ENCODE data around the gene MAU2.
"Not testable (repeated sequence)": the region's sequence is repeated elsewhere in the genome, so short reads cannot be mapped to it uniquely, and the experiment has no call there.

The MAU2 gene

DNA sequence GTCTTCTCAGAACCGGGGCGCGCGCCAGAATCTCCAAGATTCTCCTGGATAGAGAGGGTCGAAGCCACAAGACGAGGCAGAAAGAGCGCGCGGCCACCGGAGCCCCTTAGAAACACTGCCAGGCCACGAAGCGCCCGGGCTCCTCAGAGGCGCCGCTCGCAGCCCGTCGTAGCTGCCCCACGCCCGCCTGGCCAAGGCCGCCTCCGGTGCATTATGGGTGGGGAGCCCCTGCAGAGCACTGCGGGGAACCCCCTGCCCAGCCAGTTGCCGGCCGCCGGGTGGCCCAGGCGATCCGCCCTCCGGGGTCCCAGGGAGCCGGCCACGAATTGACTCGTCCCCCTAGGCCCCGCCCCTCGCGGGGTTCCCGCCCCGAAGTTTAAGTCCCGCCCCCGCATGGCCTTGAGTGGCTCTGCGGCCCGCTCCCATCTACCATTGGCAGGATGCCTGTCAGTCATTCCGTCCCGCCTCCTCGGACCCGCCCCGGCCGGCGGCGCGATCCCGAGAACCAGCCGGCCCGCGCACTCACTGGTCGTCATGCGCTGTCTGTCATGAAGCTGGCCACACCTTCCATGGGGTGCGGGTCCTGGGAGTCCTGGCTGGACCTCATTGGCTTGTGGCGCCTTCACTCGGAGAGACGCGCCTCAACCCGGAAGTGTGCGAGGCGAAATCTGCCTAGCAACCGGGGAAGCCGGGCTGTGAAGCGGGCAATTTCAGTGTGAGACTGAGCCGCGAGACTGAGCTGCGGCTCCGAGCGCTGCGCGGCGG is 64.7 kb downstream of the MAU2 start:
- DNase-seq (ENCODE audit: low read depth), result peak; percentile 100

DNA sequence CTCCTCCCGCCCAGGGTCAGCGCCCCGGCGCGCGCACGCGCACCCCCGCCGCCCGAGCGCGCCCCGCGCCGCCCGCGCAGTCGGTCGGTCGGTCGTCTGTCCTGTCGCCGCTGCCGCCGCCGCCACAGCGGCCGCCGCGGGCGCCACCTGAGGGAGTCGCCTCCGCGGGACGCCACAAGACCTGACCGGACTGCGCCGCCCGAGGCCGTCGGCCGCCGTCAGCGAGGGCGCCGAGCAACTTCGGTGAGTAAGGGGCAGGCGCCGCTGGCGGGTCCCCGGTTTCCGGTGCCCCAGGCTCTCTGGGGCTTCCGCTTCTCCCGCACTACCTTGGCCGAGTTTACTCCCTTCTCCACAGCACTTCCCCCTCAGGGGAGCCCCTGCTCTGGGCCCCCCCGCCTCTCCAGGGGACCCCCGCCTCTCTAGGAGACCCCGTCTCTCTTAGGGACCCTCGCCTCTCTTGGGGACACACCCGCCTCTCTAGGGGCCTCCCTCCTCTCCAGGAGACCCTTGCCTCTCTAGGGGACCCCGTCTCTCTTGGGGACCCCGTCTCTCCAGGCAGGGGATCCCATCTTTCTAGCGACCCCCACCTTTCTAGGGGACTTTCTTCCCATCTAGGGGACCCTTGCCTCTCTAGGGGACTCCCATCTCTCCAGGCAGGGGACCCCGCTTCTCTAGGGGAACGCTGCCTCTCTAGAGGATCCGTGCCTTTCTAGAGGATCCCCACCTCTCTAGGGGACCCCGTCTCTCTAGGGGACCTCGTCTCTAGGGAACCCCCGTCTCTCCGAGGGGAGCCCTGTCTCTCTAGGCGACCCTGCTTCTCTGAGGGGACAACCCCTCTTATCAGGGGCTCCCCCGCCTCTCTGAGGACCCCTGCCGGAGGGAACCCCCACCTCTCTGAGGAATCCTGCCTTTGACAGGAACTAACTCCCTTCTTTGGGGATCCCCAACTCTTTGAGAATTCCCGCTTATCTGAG is 65.6 kb downstream of the MAU2 start:
- no peak for DNase-seq (ENCODE audit: low read depth)

DNA sequence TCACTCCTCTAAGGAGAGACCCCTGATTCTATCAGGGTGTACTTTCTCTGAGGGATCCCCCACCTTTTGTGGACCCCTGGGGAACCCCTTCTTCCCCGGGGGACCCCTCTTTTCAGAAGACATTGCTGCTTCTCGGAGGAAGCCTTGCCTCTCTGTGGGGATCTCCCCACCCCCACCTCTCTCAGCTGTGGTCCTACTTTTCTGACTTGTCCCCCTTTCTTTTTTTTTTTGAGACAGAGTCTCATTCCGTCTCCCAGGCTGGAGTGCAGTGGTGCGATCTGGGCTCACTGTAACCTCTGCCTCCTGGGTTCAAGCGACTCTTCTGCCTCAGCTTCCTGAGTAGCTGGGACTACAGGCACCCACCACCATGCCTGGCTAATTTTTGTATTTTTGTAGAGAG is 66.5 kb downstream of the MAU2 start:
- DNase-seq (ENCODE audit: low read depth), result no peak

DNA sequence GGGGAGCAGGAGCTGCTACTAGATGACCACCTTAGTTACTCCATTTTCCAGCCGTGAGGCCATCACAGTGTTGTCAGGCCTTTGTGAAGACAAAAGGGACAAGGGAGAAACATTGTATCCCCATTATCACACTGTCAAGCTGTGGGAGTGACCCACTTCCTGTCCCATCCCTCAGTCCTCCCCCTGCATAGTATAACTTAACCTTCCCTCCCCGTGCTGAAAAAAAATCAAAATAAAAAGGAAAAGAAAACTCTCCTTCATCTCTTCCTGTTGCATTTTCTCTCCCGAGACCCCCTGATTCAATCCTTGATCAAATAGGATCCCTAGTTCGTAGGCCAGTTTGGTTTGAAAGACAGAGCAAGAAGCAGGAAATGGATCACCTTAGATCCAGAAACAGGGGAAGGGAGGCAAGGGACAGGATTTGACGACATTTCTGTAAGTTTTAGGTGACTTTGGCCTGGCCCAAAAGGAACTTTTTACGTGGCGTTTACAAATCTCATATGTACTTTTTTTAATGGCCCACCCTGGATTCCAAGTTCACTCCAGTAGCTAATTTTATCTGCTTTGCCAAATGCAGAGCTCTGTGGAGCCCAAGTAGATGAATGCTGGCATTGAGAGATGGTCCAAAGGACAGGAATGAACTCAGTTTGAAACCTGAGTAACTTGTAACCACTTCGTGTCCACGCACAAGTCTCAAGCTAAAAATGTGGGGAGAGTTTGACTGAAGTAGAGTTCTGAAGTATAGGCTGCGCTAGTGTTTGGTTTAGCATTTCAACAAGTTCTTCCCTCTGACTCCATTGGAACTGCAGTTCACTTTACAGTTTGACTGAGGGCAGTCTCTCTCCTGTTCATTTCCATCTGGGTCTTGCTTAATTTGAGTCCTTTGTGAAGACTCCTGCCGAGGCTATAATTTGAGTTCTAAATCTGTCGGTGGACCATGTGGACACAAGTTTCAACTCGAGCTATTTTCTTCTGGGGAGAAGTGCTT is 68.2 kb downstream of the MAU2 start:
- no peak for DNase-seq (ENCODE audit: low read depth)

DNA sequence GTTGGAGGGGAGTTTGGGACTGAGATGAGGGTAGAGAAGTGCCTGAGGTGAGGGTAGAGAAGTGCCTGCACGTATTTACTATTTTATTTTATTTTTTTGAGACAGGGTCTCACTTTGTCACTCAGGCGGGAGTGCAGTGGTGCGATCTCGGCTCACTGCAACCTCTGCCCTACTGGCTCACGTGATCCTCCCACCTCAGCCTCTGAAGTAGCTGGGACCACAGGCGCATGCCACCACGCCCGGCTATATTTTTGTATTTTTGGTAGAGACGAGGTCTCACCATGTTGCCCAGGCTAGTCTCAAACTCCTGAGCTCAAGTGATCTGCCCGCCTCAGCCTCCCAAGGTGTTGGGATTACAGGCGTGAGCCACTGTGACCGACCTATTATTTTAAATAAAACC is 69.1 kb downstream of the MAU2 start:
- not testable (repeated sequence) for DNase-seq (ENCODE audit: low read depth)

DNA sequence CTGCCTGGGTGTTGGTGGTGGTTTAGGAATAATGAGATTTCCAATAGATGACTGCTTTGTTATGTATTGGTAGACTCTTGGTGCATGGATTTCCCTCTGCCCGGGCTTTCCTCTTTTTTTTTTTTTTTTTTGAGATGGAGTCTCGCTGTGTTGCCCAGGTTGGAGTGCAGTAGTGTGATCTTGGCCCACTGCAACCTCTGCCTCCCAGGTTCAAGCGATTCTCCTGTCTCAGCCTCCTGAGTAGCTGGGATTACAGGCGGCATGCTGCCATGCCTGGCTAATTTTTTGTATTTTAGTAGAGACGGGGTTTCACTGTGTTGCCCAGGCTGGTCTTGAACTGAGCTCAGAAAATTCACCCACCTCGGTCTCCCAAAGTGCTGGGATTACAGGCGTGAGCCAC is 73.7 kb downstream of the MAU2 start:
- not testable (repeated sequence) for DNase-seq (ENCODE audit: low read depth)

DNA sequence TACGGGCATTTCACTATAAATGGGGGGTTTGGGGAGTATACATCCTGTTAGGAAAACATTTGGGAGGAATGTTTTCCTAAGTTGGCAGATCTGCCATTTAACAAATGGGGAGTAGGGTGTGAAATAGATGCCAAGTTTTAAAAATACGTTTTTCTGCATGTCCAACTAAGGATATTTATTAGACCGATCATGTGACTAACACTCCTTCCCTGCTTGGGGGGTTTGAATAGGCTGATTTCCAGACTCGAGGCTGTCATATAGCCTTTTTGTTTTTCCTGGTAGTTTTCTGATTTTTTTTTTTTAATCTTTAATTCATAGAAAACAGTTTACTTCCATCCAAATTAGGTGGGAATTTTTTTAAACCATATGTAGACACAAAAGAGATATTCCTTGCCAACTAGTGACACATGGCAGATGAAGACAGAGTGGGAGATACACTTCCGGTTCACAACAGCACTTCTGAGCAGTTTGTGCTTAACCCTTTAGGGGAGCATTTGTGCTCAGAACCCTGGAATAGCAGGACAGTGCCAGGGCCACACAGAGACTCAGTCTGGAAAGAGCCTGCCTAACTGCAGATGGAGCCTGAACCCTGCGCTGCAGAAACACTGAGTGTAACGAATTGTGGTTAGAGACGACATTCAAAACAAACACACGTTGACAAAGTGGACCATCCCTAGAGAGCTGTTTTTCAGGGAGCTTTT is 79.3 kb downstream of the MAU2 start:
- no peak for DNase-seq (ENCODE audit: low read depth)

DNA sequence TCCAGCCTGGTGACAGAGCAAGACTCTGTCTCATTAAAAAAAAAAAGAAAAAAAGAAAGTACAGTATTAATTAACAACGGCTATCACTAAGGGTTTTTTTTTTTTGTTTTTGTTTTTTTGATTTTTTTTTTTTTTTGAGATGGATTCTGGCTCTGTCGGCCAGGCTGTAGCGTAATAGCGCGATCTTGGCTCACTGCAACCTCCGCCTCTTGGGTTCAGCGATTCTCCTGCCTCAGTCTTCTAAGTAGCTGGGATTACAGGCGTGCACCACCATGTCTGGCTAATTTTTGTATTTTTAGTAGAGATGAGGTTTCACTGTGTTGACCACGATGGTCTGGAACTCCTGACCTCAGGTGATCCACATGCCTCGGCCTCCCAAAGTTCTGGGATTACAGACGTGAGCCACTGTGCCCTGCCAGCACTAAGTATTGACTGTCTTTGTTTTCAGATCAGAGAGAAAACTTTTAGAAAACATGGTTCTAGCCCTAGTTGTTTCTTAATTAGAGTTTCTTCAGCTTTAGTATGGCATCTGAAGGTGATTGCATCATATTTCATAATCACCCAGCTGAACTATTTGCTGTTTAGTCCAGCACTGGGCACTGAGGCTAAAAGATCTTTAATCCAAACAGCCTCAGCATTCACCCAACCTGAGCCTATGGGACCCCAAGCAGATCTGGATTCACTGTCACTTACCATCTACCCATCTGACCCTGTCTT is 82.2 kb downstream of the MAU2 start:
- no peak for DNase-seq (ENCODE audit: low read depth)

DNA sequence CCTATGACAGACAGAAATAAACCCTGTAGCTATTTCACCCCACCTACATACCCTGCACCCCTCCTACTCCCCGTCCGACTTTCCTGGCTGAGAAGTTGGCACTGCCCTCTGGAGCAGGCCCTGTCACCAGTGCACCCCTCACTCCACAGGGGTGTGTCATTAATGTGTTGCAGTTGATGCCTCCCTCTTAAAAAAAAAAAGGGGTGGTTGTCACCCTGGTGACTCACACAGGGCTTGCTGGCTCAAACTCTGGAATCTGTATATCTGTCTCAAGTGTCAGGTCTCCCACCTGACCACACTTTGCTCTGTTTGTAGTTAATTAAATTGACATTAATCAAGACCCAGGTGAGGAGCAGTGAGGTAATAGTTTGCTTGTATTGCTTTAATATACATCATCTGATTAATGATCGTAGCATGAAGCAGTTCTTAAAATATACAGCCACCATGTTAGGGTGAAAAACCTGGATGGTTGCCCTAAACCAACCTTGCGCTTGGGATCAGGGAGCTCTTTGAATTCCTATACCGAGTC is 82.8 kb downstream of the MAU2 start:
- no peak for DNase-seq (ENCODE audit: low read depth)

DNA sequence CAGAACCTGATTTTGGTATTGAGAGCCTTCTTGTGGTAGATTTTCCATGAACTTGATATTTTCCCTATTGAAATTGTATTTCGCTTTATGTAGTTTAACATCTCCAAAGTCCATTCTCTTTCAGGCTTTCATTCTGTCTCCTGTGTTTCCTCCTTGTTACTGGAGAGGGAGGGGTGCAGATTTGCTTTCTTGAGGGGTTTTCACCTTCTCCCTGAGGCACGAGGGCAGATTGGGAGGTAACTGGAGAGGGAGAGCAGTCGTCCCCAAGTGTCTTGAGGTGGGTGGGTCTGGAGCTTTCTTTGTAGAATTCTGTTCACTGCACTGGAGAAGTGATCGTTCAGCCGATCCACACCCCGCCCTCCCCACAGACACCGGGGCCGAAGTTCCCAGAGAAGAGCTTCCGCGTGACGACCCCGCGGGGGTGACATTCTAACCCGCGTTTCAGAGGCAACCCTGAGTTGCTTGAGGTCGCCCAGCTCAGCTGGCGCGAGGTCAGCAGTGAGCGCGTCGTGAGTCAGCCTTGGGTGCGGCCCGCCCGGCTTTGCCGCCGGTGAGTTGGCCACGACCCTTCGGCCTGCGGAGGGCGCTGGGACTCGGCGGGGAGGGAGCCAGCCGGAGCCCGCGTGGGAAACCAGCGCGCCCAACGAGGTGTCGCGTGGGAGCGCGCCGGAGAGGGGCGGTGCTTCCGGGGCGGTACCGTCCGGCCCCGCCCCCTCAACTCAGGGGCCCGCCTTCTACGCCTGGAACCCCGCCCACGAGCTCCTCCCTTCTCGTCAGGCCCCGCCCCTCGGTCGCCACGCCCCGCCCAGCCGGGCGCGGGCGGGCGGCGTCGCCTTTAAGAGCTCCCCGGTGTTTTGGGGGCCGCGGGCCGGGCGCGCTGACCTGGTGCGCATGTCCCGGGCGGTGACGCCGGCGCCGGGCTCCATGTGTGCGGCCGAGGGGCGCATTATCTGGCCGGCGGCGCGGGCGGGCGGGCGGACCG is 84.5 kb downstream of the MAU2 start, which contains the start of gene GATAD2A:
TSS of gene GATAD2A (plus strand) at position 797 of the 982 bp plus-strand sequence. CDS start 59,671 bp downstream, outside the sequence.
- peak; percentile 89 for DNase-seq (ENCODE audit: low read depth)

DNA sequence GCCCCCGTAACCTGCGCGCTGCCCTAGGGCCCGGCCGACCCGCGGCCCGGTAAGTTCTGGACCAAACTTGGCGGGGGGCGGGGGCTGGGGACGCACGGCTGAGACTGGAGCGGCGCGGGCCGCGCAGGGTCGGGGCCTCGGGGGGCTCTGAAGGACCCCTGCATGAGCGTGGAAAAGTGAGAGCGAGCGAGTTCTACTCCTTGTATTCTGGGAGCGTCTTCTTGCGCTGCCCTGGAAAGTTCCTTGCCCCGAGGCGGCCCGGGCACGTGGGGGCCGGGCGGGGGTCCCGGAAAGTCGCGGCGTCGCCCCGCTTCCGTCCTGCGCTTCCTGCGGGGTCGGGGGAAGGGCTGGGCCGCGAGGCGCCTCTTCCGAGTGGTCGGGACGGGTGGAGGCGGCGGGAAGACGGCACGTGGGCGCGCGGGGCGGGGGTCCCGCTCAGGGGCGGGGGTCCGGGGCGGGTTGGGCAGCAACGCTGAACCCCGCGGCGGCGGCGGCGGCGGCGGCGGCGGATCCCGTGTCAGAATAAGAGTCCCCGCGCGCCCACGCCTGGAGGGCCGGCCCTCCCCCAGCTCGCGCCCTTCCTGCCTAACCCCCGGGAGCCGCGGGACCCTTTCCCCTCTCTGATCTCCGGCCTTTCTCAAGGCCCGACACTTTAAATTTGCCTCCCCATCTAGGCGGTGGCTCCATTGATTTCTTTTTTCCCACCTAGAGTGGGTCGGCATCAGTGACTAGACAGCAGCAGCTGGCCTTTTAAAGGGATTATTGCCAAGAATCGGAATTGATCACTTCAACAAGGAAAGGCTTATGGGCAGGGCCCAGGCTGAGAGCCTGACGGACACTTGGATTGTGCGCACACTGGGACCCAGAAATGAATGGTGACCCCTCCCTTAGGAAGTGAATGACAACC is 85.6 kb downstream of the MAU2 start:
- DNase-seq (ENCODE audit: low read depth), result peak; percentile 59

DNA sequence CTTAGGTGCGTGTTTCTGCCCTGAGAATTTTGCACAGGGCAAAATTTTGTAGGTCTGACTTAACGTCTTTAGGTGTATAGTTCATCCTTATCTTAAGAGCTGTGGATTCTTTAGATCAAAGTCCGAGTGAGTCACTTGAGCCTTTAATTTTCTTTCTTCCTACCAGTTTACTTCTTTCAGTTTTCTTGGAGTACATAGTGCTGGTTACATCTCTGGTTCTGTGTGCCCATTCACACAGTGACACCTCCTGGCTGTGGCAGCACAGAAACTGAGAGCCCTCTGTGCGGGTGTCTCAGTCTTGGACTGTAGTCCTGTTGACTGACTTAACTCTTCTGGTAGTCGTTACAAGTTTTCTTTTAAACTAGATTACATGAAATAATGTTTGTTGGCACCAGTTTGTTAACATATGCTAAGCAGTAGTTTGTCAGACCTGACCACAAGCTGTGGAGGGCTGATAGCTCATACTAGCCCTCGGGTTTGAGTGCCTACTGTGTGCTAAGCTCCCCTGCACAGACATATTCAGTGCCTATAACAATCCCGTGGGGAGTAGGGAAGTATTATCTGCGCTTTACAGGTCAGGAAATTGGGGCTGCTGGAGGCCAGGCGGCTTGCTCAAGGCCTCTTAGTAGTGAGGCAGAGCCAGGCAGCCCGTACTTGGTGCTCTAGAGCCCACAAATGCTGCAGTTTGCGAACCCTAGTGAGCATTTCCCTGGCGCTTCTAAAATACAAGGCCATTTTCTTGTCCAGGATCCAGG is 86.4 kb downstream of the MAU2 start:
- DNase-seq (ENCODE audit: low read depth), result peak; percentile 42

DNA sequence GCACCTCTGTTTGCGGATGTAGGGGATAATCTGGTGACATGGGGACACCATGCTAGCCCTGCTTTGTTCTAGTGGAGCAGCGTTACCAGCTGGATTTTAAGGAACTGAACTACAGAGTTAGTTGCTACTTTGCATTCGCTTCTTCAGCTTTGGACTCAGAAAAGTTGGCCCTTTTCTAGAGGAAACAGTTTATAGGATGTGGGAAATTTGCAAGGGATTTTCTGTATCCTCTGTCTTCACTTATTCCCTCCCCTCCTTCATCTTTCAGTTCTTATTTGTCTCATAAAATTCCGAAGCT is 87.0 kb downstream of the MAU2 start:
- no peak for DNase-seq (ENCODE audit: low read depth)
